D721Med (cell line): ENCODE data around the gene FBXW5.

Source experiments
- DNase-seq: peaks from one replicate; pipeline ENCODE4 v3.0.0; 2011; ENCODE audit warnings: low spot score; ENCODE audit not compliant: insufficient read length
- FAIRE-seq: peaks from 2 replicates; lab custom pipeline; 2011; peaks lifted over from hg19 to GRCh38; lab: Jason Lieb, UNC
- TF ChIP-seq, protein P1 (sequence below): IDR thresholded peaks from 2 replicates; pipeline ENCODE4 v1.5.1; 2012; ENCODE audit warnings: mild to moderate bottlenecking, control low read depth; ENCODE audit not compliant: insufficient read depth; ENCODE audit errors: missing control alignments

The FBXW5 gene

DNA sequence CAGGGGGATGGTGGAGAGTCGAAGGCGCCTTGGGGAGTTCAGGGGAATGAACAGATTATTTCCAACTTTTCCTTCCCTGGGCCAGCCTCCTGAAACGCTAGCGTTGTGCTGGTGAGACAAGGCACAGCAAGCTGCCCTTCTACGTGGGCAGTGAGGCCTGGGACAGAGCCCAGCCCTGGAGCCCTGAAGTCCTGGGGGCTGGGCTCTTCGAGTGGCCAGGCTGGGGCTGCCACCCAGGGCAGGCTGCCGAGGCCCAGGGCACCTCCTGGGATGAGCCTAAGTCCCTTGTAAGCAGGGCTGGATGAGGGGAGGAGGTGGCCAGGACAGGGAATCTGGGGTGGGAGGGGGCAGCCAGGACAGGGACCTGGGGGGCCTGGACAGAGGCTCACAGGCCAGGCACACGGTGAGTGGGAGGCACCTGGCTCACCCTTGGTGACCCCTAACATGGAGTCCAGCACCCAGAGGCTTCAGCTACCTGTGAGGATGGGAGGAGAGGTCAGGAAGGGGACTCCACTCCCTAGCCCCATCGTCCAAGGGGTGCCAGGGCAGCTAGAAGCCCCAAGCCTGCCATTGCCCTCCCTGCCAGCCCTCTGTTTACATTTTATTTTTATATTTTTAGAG, 6.2 kb upstream of the FBXW5 start:
- DNase-seq (no peak), FAIRE-seq (no peak)
- TF ChIP-seq, protein P1, sequence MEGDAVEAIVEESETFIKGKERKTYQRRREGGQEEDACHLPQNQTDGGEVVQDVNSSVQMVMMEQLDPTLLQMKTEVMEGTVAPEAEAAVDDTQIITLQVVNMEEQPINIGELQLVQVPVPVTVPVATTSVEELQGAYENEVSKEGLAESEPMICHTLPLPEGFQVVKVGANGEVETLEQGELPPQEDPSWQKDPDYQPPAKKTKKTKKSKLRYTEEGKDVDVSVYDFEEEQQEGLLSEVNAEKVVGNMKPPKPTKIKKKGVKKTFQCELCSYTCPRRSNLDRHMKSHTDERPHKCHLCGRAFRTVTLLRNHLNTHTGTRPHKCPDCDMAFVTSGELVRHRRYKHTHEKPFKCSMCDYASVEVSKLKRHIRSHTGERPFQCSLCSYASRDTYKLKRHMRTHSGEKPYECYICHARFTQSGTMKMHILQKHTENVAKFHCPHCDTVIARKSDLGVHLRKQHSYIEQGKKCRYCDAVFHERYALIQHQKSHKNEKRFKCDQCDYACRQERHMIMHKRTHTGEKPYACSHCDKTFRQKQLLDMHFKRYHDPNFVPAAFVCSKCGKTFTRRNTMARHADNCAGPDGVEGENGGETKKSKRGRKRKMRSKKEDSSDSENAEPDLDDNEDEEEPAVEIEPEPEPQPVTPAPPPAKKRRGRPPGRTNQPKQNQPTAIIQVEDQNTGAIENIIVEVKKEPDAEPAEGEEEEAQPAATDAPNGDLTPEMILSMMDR, result no peak

DNA sequence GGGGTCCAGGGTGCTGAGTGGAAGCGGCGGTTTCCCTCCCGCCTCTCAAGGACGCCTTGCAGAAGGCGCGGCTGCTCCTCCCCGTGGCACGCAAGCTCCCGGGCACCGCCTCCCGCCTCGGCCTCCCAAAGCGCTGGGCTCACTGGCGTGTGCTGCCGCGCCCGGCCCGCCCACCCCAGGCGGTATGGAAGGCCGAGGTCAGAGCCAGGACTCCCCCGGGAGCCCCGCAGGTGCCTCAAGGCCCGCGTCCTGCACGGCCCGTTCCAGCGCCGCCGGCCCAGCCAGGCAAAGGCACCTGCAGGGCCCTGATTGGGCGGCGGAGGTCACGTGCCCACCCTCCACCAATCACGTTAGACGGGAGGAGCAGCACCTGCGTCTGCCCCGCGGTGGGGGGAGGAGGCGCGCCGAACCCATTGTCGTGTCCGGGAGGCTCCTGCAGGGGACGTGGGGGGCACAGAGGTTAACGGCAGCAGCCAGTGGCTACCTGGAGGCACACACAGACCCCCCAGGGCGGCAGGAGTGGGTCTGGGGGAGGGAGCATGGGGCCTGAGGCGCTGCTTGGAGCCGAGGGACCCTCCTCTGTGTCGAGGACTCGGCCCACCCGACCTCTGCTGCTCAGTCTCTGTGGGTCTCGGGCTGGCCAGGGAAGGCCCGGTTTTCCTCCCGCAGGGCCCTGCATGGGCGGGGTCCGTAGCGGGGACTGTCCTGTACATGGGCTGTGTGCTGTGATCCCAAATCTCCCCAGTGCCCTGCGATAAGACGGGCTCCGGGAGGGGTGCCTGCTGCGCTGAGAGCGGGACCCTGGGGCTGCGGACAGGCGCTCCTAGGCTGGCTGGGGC, 5.5 kb upstream of the FBXW5 start:
- DNase-seq (peak; percentile 100), FAIRE-seq (no peak)

DNA sequence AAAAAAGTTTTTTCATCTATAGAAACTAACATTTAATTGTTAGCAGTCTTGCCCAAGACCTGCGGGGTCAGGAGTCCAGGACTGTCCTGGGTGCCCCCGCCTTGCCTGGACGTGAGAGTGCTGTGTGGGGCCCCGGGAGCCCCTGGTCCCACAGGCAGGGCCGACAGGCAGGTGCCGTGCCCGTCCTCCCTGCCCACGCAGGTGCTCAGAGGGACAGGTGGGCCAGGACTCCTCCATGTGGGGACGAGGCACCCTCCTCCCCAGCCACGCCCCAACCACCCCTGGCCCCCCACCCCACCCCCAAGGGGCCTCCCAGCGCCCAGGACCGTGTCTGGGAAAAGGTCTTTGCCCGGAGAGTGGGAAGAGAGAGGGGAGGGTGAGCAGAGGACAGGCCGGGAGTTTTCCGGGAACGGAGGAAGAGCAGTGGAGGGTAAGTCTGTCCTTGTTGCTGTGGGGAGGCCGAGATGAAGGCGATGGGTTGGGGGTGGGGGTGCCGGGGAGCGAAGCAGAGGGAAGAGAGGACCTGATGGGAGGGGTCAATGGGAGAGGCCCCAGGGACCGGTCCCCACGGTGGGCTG, 4.8 kb upstream of the FBXW5 start:
- DNase-seq, result no peak
- no peak for FAIRE-seq
- TF ChIP-seq, protein P1, result no peak

More for the DNA sequence above, 5.5 kb upstream of the FBXW5 start:
- TF ChIP-seq, protein P1, result no peak

DNA sequence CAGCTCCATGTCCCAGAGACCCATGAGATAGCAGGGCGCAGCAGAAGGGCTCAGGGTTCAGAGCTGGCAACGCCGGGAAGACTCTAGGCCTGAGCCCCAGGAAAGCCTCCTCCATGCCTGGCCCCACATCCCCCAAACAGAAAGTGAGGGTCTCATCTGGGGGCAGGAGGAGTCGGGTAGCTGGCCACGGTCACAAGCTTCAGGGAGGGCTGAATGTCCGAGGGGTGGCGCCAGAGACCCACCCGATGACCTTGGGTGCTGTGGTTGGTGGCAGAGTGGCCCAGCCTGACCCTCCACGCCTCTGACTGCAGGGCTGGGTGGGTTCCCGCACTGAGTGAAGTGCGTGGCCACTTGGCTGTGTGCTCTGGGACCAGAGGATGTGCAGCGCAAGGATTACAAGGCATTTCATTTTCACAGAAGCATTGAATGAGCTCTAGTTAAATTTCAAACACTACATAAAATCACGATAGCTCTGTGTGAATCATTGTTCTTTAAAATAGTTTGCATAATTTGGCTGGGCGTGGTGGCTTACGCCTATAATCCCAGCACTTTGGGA, 3.5 kb upstream of the FBXW5 start:
- no peak for DNase-seq
- TF ChIP-seq, protein P1, result peak; percentile 35
- FAIRE-seq, result no peak

DNA sequence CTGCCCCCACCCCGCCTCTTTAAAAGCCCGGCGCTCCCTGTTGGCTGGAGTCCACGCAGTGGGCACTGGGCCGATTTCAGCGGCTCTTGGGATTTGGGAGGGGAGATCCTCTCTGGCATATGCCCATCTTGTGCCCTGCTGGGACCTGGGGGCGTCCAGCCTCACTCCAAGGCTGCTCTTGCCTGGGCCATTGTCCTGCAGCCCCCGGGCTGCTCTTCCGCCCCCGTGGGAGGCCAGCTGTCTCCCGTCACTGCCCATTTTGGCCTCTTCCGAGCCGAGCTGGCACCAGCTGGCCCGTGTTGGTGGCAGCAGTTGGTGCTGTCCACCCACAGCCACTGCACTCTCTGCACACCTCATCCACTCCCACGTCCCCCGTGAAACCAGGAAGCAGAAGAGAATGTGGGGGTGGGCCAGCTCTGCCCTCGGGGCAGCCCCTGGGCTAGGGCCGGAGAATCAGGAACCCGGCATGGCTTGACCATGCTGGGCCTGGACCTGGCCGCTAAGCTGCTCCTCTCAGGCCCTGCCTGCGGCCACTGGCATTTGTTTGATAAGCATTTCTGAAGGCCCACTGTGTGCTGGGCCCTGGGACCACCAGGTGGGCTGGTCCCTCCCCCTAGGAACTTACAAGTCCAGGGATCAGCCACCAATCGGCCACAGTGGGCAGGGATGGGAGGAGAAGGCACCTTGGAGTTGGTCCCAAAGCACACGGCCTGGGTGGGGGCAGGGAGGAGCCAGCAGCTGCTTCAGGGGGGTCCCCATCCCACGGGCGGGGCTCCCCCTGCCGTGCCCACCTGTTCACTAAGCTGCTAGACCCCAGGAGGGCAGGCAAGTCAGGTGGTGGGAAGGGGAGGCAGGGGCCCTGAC, 2.7 kb upstream of the FBXW5 start:
- FAIRE-seq (no peak), DNase-seq (no peak)

DNA sequence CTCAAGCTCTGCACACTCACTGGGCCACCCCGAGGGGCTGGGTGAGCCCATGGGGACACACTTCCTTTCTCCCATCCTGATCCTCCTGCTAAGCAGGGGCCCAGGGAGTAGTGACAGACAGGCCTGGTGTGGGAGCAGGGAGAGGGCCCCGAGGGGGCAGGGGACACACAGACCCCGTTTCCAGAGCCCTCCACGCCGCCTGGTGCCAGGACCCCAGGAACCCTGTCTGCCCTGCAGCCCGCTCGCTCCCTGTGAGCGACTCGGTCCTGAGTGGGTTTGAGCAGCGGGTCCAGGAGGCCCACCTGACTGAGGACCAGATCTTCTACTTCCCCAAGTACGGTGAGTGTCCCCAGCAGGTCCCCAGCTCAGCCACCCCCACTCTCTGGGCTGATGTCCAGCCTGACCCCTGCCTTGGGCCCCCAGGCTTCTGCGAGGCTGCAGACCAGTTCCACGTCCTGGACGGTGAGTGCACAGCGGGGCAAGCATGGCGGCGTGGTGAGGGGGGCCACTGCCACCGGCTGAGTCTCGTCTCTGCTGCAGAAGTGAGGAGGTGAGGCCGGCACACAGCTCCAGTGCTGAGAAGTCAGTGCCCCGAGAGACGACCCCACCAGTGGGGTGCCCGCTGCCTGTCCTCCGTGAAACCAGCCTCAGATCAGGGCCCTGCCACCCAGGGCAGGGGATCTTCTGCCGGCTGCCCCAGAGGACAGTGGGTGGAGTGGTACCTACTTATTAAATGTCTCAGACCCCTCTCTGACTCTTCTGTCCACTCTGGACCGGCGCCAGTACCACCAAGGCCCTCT, 1.9 kb upstream of the FBXW5 start:
- FAIRE-seq (no peak), DNase-seq (no peak)
- TF ChIP-seq, protein P1, result no peak

More for the DNA sequence above, 2.7 kb upstream of the FBXW5 start:
- TF ChIP-seq, protein P1, result no peak
